Measurements from ENCODE around the gene MGP. TPM values are rescaled to one million over a fixed set of nuclear protein-coding genes. Genes with fewer than 3 reads are reported as not detected.

Gene MGP
- over 10,000 TPM in 1 of 2 donors, 1,000 to 10,000 TPM in 1; 7,115 to 12,824 TPM for total RNA-seq
- polyA plus RNA-seq: over 10,000 TPM; 16,275 to 16,848 TPM
- long read RNA-seq, donor 1, transcript MGP-203 (4 exons, 1,405 nt): major isoform, 501 of 565 reads
- long read RNA-seq, donor 1, transcript MGP-202 (2 exons, 1,316 nt): minor isoform, 5 of 565 reads
- long read RNA-seq, donor 1, partial matches to known transcripts: 12 of 565 reads
- long read RNA-seq, donor 1, other reads (novel, unspliced or antisense): 47 of 565 reads
- long read RNA-seq, donor 2, transcript MGP-203 (4 exons, 1,405 nt): major isoform, 1,091 of 1,157 reads
- long read RNA-seq, donor 2, partial matches to known transcripts: 20 of 1,157 reads
- long read RNA-seq, donor 2, other reads (novel, unspliced or antisense): 43 of 1,157 reads

GRCh38 chr12:14885718-14886221 lies at the start of gene MGP:
Gene MGP (minus strand): TSS chr12:14885854. CDS start chr12:14885791, 63 bp downstream.
- WGBS, 2 donors: 0 to 3% methylated on average over 6 of the region's 6 CpGs
- peak within 1 kb of the TSS; percentile 69 to 73 for H3K27ac ChIP-seq (ENCODE audit: low read depth in 1 of 2, low read length in 2 of 2)
- no peaks in the 10 kb centered on the region for H3K27me3 ChIP-seq (ENCODE audit: control insufficient read depth in 1 of 2, insufficient read depth in 2 of 2, low read length in 1 of 2)
- DNase-seq (peak; percentile 77 to 85), ATAC-seq (ENCODE audit: low FRiP score) (peak; percentile 95)
- H3K9me3 ChIP-seq (ENCODE audit: control insufficient read depth, low read length): no peaks in the 10 kb centered on the region
- H3K36me3 ChIP-seq (ENCODE audit: control insufficient read depth in 1 of 2, insufficient read depth in 2 of 2, low read length in 1 of 2): peaks cover 0 to 4% of the 10 kb centered on the region in 2 donors
- intact Hi-C loops (cut with DNase I): loop anchor here (5.0 kb wide), 2 partner anchors 62 to 67 kb away; no protein-coding TSS in a partner anchor
- peaks cover 0 to 2% of the 10 kb centered on the region in 2 donors for H3K4me1 ChIP-seq (ENCODE audit: control insufficient read depth in 1 of 2, insufficient read depth in 2 of 2, low read length in 2 of 2)
- H3K4me3 ChIP-seq (ENCODE audit: low read length in 2 of 2): peak within 1 kb of the TSS; percentile 84 to 98

GRCh38 chr12:14935031-14935430 lies 49.4 kb upstream of the MGP start:
- H3K36me3 ChIP-seq (ENCODE audit: control insufficient read depth in 1 of 2, insufficient read depth in 2 of 2, low read length in 1 of 2): no peaks in the 10 kb centered on the region
- peaks cover 0 to 2% of the 10 kb centered on the region in 2 donors for H3K4me1 ChIP-seq (ENCODE audit: control insufficient read depth in 1 of 2, insufficient read depth in 2 of 2, low read length in 2 of 2)
- H3K9me3 ChIP-seq (ENCODE audit: control insufficient read depth, low read length): no peaks in the 10 kb centered on the region
- intact Hi-C loops (cut with DNase I): loop anchor here in 1 of 2 donors (10.0 kb wide), 1 partner anchor 60 kb away; no protein-coding TSS in a partner anchor
- H3K4me3 ChIP-seq (ENCODE audit: low read length in 2 of 2): no peak overlapping the region
- WGBS, 2 donors: 48 to 53% methylated on average over 4 of the region's 4 CpGs
- H3K27me3 ChIP-seq (ENCODE audit: control insufficient read depth in 1 of 2, insufficient read depth in 2 of 2, low read length in 1 of 2): no peaks in the 10 kb centered on the region
- ATAC-seq (ENCODE audit: low FRiP score) (no peak), DNase-seq (no peak)
- no peak overlapping the region for H3K27ac ChIP-seq (ENCODE audit: low read depth in 1 of 2, low read length in 2 of 2)

GRCh38 chr12:14934511-14934910 lies 48.9 kb upstream of the MGP start:
- DNase-seq: no peak
- Histone ChIP-seq H3K4me1 (ENCODE audit: control insufficient read depth in 1 of 2, insufficient read depth in 2 of 2, low read length in 2 of 2) (peaks cover 0 to 2% of the 10 kb centered on the region in 2 donors), H3K27ac (ENCODE audit: low read depth in 1 of 2, low read length in 2 of 2) (no peak overlapping the region), H3K36me3 (ENCODE audit: control insufficient read depth in 1 of 2, insufficient read depth in 2 of 2, low read length in 1 of 2) (no peaks in the 10 kb centered on the region), H3K9me3 (ENCODE audit: control insufficient read depth, low read length) (no peaks in the 10 kb centered on the region), H3K27me3 (ENCODE audit: control insufficient read depth in 1 of 2, insufficient read depth in 2 of 2, low read length in 1 of 2) (no peaks in the 10 kb centered on the region), H3K4me3 (ENCODE audit: low read length in 2 of 2) (no peak overlapping the region)
- intact Hi-C loops (cut with DNase I): loop anchor here in 1 of 2 donors (10.0 kb wide), 1 partner anchor 60 kb away; no protein-coding TSS in a partner anchor
- WGBS, 2 donors: 96 to 98% methylated on average over 2 of the region's 2 CpGs
- no peak for ATAC-seq (ENCODE audit: low FRiP score)

- no peaks in the 10 kb centered on the region for H3K27me3 ChIP-seq (ENCODE audit: control insufficient read depth in 1 of 2, insufficient read depth in 2 of 2, low read length in 1 of 2)
- no peaks in the 10 kb centered on the region for H3K9me3 ChIP-seq (ENCODE audit: control insufficient read depth, low read length)
- peaks cover 0 to 2% of the 10 kb centered on the region in 2 donors for H3K4me1 ChIP-seq (ENCODE audit: control insufficient read depth in 1 of 2, insufficient read depth in 2 of 2, low read length in 2 of 2)
- H3K36me3 ChIP-seq (ENCODE audit: control insufficient read depth in 1 of 2, insufficient read depth in 2 of 2, low read length in 1 of 2): no peaks in the 10 kb centered on the region
- intact Hi-C loops (cut with DNase I): loop anchor here in 1 of 2 donors (2.0 to 10.0 kb wide), 2 partner anchors 49 to 63 kb away; no protein-coding TSS in a partner anchor
- 87 to 89% methylated on average over 7 of the region's 7 CpGs for WGBS, 2 donors
- no peak overlapping the region for H3K4me3 ChIP-seq (ENCODE audit: low read length in 2 of 2)
- no peak overlapping the region for H3K27ac ChIP-seq (ENCODE audit: low read depth in 1 of 2, low read length in 2 of 2)
- no peak for DNase-seq
- ATAC-seq (ENCODE audit: low FRiP score): no peak
These were observed 46.3 kb upstream of the MGP start for GRCh38 chr12:14931791-14932560.

GRCh38 chr12:14931359-14931758 lies 45.7 kb upstream of the MGP start:
- no peak overlapping the region for H3K4me3 ChIP-seq (ENCODE audit: low read length in 2 of 2)
- no peak for ATAC-seq (ENCODE audit: low FRiP score)
- peaks cover 0 to 2% of the 10 kb centered on the region in 2 donors for H3K4me1 ChIP-seq (ENCODE audit: control insufficient read depth in 1 of 2, insufficient read depth in 2 of 2, low read length in 2 of 2)
- 65 to 66% methylated on average over 4 of the region's 4 CpGs for WGBS, 2 donors
- DNase-seq: no peak
- no peaks in the 10 kb centered on the region for H3K27me3 ChIP-seq (ENCODE audit: control insufficient read depth in 1 of 2, insufficient read depth in 2 of 2, low read length in 1 of 2)
- no peak overlapping the region for H3K27ac ChIP-seq (ENCODE audit: low read depth in 1 of 2, low read length in 2 of 2)
- no peaks in the 10 kb centered on the region for H3K36me3 ChIP-seq (ENCODE audit: control insufficient read depth in 1 of 2, insufficient read depth in 2 of 2, low read length in 1 of 2)
- intact Hi-C loops (cut with DNase I): loop anchor here in 1 of 2 donors (2.0 to 10.0 kb wide), 2 partner anchors 49 to 63 kb away; no protein-coding TSS in a partner anchor
- no peaks in the 10 kb centered on the region for H3K9me3 ChIP-seq (ENCODE audit: control insufficient read depth, low read length)

GRCh38 chr12:14930299-14930698 lies 44.6 kb upstream of the MGP start:
- H3K4me1 ChIP-seq (ENCODE audit: control insufficient read depth in 1 of 2, insufficient read depth in 2 of 2, low read length in 2 of 2): peaks cover 0 to 2% of the 10 kb centered on the region in 2 donors
- no peaks in the 10 kb centered on the region for H3K27me3 ChIP-seq (ENCODE audit: control insufficient read depth in 1 of 2, insufficient read depth in 2 of 2, low read length in 1 of 2)
- ATAC-seq (ENCODE audit: low FRiP score) (peak; percentile 38), DNase-seq (no peak)
- H3K27ac ChIP-seq (ENCODE audit: low read depth in 1 of 2, low read length in 2 of 2): no peak overlapping the region
- intact Hi-C loops (cut with DNase I): loop anchor here in 1 of 2 donors (2.0 to 10.0 kb wide), 2 partner anchors 47 to 65 kb away; no protein-coding TSS in a partner anchor
- no peaks in the 10 kb centered on the region for H3K9me3 ChIP-seq (ENCODE audit: control insufficient read depth, low read length)
- no peak overlapping the region for H3K4me3 ChIP-seq (ENCODE audit: low read length in 2 of 2)
- no peaks in the 10 kb centered on the region for H3K36me3 ChIP-seq (ENCODE audit: control insufficient read depth in 1 of 2, insufficient read depth in 2 of 2, low read length in 1 of 2)

GRCh38 chr12:14928931-14929330 lies 43.3 kb upstream of the MGP start:
- DNase-seq (no peak), ATAC-seq (ENCODE audit: low FRiP score) (peak; percentile 53)
- no peaks in the 10 kb centered on the region for H3K36me3 ChIP-seq (ENCODE audit: control insufficient read depth in 1 of 2, insufficient read depth in 2 of 2, low read length in 1 of 2)
- no peaks in the 10 kb centered on the region for H3K27me3 ChIP-seq (ENCODE audit: control insufficient read depth in 1 of 2, insufficient read depth in 2 of 2, low read length in 1 of 2)
- H3K4me3 ChIP-seq (ENCODE audit: low read length in 2 of 2): peak overlapping the region in 1 of 2 donors; percentile 58
- intact Hi-C loops (cut with DNase I): no loop called here
- H3K27ac ChIP-seq (ENCODE audit: low read depth in 1 of 2, low read length in 2 of 2): peak overlapping the region; percentile 36 to 86
- no peaks in the 10 kb centered on the region for H3K9me3 ChIP-seq (ENCODE audit: control insufficient read depth, low read length)
- peaks cover 0 to 2% of the 10 kb centered on the region in 2 donors for H3K4me1 ChIP-seq (ENCODE audit: control insufficient read depth in 1 of 2, insufficient read depth in 2 of 2, low read length in 2 of 2)
- 3 to 6% methylated on average over 4 of the region's 4 CpGs for WGBS, 2 donors

- intact Hi-C loops (cut with DNase I): no loop called here
- no peak for ATAC-seq (ENCODE audit: low FRiP score)
- no peaks in the 10 kb centered on the region for H3K9me3 ChIP-seq (ENCODE audit: control insufficient read depth, low read length)
These were observed 41.6 kb upstream of the MGP start for GRCh38 chr12:14927267-14927666.

More at GRCh38 chr12:14927267-14927666, 41.6 kb upstream of the MGP start:
- no peak for DNase-seq
- H3K27me3 ChIP-seq (ENCODE audit: control insufficient read depth in 1 of 2, insufficient read depth in 2 of 2, low read length in 1 of 2): no peaks in the 10 kb centered on the region
- H3K4me1 ChIP-seq (ENCODE audit: control insufficient read depth in 1 of 2, insufficient read depth in 2 of 2, low read length in 2 of 2): peaks cover 0 to 2% of the 10 kb centered on the region in 2 donors
- H3K27ac ChIP-seq (ENCODE audit: low read depth in 1 of 2, low read length in 2 of 2): no peak overlapping the region
- H3K36me3 ChIP-seq (ENCODE audit: control insufficient read depth in 1 of 2, insufficient read depth in 2 of 2, low read length in 1 of 2): no peaks in the 10 kb centered on the region
- no peak overlapping the region for H3K4me3 ChIP-seq (ENCODE audit: low read length in 2 of 2)
- WGBS, 2 donors: 80 to 83% methylated on average over 3 of the region's 3 CpGs
